Brain pericyte (primary cell): ENCODE results near the gene RHOBTB1.

ENCODE experiments used
- DNase-seq: peaks from one replicate; pipeline ENCODE4 v3.0.0-alpha.2; 2012; ENCODE audit warnings: low read depth, low spot score

RHOBTB1 gene

DNA sequence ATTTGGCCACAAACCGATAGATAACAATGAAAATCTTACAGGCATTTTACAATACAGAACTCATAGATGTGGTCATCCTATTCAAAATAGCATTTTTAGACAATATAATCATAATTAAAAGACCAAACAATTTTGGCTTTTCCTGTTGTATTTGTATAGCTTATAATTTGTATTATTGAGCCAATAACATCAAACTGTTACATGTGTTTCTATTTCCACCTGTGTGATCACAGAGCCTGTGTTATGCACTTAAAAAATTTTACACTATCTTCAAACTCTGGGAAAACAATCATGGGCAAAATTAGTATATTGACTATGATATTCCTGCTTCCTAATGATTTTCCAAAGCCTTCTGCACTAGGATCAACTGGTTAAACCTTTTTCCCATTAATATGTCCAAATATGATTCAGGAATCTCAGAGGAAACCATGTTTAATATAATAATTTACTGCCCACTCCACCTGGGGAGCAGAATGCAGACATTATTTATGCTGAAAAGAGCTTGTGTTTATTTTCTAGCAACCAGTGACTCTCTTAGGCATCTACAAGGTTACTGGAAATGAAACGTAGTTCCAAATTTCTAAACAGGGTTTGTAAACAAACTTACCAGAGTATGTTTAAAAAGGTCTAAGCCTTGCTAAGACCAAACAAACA, 1.7 kb downstream of the RHOBTB1 start:
- DNase-seq, result no peak

GRCh38 chr10:60940446-60940845, 3.5 kb downstream of the RHOBTB1 start:
- no peak for DNase-seq

DNA sequence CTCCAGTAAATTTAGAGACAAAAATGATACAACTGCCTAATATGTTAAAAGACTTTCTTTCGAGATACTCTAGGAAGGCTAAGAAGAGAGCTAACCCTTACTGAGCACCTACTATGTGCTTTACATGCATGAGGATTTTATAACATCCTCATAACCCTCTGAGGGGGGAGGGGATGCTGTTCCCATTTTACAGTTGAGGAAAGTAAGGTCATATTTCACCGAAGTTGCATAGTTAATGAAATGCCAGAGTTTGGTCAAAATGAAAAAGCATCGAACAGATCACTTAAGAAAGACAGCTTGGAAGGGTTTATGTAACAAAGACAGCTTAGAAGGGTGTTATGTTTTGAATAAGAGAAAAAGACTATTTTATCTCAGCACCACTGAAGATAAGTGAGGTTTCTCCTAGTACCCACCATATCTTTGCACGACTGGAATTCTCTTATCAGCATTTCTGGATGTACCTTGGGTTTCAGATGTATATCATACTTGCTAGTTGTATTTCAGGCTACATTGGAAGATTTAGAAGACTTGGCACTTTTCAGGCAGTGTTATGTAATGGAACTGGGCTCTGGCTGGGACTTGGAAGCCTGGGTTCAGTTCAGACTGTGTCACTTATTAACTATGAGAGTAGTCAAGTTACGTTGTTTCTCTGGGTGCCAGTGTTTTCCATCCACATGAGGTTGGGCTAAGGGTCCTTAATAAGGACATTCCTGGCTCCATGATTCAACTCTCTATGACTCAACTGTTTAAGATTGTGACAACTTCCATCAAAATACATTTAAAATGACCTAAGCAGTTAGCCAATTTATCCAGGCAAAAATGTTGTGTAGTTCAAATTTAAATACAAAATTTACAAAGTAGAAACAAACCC, 6.0 kb downstream of the RHOBTB1 start:
- no peak for DNase-seq

GRCh38 chr10:60937022-60937421, 7.0 kb downstream of the RHOBTB1 start:
- no peak for DNase-seq

- DNase-seq, result no peak
Observed at GRCh38 chr10:60934215-60935175, 9.5 kb downstream of the RHOBTB1 start.

GRCh38 chr10:60932756-60933155, 11.2 kb downstream of the RHOBTB1 start:
- DNase-seq, result no peak

DNA sequence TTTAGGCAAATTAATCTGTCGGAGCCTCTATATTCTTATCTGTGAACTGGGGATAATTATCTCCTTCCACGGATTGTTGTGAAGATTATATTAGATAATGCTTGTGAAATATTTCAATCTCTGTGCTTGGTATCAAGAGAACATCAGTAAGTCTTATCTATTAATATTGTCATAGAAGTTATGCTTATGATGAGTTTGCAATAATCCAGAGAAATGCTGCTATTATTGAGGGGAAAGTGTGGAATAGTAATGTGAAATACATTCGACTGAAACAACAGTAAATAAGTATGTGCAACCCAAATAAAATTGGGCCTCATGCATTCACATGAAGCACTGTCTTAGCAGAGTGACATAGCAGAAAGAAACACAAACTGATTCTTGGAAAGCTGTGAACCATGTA, 13.7 kb downstream of the RHOBTB1 start:
- DNase-seq, result no peak

- DNase-seq, result no peak
Observed at GRCh38 chr10:60921633-60922032, 22.4 kb downstream of the RHOBTB1 start.

GRCh38 chr10:60920479-60920878, 23.5 kb downstream of the RHOBTB1 start:
- DNase-seq, result no peak

GRCh38 chr10:60919551-60919950, 24.4 kb downstream of the RHOBTB1 start:
- no peak for DNase-seq

GRCh38 chr10:60917331-60918280, 26.4 kb downstream of the RHOBTB1 start:
- no peak for DNase-seq

DNA sequence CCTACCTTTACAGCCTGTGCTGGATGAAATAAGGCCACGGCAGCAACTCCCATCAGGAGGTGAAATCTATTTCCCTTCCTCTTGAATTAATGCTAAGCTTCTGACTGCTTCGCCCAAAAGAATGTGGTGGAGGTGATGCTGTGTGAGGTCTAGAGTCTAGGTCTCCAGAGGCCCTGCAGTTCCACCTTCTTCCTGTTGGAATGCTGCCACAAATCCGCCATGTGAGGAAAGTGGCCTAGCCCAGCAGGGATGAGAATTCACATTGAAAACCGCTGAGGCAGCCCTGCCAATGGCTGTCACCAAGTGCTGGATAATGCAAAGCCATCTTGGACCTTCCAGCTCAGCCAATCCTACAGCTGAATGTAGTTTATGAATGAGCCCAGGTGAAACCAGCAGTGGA, 28.0 kb downstream of the RHOBTB1 start:
- DNase-seq, result no peak

DNA sequence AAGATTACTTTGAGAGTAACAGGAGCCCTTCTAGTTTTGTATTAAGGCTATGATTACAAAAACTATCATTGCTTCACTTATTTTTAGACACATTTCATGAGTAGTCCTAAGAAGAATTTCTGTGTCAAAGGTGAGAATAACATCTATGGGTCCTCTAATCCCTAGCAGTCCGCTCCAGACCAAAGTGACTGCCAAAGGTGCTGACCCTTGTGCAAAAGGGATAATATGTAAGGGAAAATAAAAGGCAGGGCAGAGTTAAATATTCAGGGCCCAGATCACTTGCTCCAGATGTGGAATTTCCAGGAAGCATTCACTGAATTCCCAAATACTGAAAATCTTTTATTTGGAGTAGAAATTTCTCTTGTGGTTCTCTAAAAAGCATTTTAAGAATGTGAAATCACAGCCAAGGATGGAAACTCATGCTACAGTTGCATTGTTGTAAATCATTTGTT, 29.3 kb downstream of the RHOBTB1 start:
- no peak for DNase-seq

- DNase-seq, result no peak
Observed at GRCh38 chr10:60913657-60914056, 30.3 kb downstream of the RHOBTB1 start.

GRCh38 chr10:60913071-60913470, 30.9 kb downstream of the RHOBTB1 start:
- DNase-seq, result no peak

DNA sequence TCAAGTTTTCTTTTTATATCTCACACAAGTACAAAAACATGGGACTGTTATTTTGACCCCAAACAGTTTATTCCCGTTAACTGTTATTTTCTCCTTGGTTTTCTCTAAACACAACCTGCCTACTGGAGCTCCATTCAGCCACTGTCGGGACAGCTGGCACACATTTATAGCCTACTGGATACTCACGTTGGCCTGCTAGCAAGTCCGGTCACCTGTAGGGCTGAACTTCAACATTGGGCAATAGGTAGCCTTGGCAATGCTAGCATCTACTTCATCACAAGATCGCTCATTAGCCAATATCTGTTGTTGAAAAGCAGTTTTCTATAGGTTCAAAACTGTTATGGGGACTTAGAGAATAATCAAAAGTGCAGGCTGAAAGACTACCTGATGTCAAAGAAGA, 32.3 kb downstream of the RHOBTB1 start:
- DNase-seq, result no peak

GRCh38 chr10:60911216-60911615, 32.8 kb downstream of the RHOBTB1 start:
- no peak for DNase-seq

DNA sequence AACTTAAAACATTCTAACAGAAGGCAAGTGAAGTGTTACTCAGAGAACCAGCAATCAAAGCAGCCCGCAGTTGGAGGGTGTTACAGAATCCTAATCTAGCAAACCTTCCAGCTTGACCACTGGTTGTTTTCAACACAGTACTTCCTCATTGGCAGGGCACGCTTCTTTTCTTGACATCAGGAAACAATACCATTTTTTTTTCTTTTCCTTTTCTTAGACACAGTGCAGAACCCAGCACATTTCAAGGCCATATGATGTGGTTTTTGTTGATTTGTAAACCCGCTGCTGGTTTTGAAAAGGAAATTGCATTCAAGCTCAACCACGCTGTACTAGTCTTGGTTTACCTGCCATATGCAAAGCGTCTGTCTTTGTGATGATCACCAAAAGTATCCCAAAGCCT, 33.4 kb downstream of the RHOBTB1 start:
- no peak for DNase-seq

- no peak for DNase-seq
Observed at GRCh38 chr10:60908896-60909295, 35.1 kb downstream of the RHOBTB1 start.

GRCh38 chr10:60908031-60908430, 36.0 kb downstream of the RHOBTB1 start:
- DNase-seq, result no peak

DNA sequence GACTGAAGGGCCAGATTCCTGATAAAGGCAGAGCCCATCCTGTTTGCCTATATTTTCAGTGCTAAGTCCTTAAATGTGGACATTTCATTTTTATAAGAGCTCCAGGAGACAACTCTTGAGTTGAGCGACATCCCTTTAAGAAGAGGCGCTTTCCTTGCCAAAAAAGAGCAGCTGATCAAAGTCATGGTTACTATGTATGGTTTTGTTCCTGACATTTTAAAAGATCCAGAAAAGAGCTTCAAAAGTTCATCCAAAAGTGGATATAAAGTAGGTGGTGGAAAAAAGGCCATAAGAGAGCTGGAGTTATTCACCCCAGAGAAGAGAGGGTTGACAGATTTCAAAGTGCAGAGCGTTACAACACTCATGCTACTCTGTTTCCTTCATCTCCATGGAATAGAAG, 36.7 kb downstream of the RHOBTB1 start:
- DNase-seq, result no peak
